SK-N-SH treated with all-trans-retinoic acid at 6 μM for 48 hours (cell line): Measurements from ENCODE around the gene OR56B1.

ENCODE experiments used
- ARNTL ChIP-seq: fragments of 450-650 bp; formaldehyde crosslinking; IDR thresholded peaks from 2 replicates; pipeline ENCODE4 v1.5.0; 2020; ENCODE audit warnings: low read depth, mild to moderate bottlenecking, moderate library complexity, borderline replicate concordance
- BACH2 ChIP-seq: fragments of 250-450 bp; sonication (Bioruptor Pico); IDR thresholded peaks from 2 replicates; pipeline ENCODE4 v1.9.0; 2021; ENCODE audit warnings: mild to moderate bottlenecking, borderline replicate concordance
- CREB5 ChIP-seq: fragments of 250-450 bp; sonication (Bioruptor Pico); IDR thresholded peaks from 2 replicates; pipeline ENCODE4 v1.5.1; 2020; ENCODE audit warnings: low read depth, mild to moderate bottlenecking, moderate library complexity
- CSDC2 ChIP-seq: fragments of 250-450 bp; sonication (Bioruptor Pico); IDR thresholded peaks from 2 replicates; pipeline ENCODE4 v1.5.0; 2020; ENCODE audit warnings: mild to moderate bottlenecking, moderate library complexity
- CSRNP3 ChIP-seq: fragments of 250-450 bp; sonication (Bioruptor Pico); IDR thresholded peaks from 2 replicates; pipeline ENCODE4 v1.5.1; 2021; ENCODE audit warnings: mild to moderate bottlenecking, moderate library complexity
- GLIS3 ChIP-seq: fragments of 250-450 bp; sonication (Bioruptor Pico); IDR thresholded peaks from 2 replicates; pipeline ENCODE4 v1.5.0; 2020; ENCODE audit warnings: mild to moderate bottlenecking, moderate library complexity
- OSR1 ChIP-seq: fragments of 250-450 bp; sonication (Bioruptor Pico); IDR thresholded peaks from 2 replicates; pipeline ENCODE4 v1.8.0; 2022; ENCODE audit warnings: moderate library complexity, mild to moderate bottlenecking, inconsistent platforms
- PATZ1 ChIP-seq: fragments of 250-450 bp; sonication (Bioruptor Pico); IDR thresholded peaks from 2 replicates; pipeline ENCODE4 v1.8.0; 2020; ENCODE audit warnings: mild to moderate bottlenecking, moderate library complexity, borderline replicate concordance
- POU6F1 ChIP-seq: fragments of 250-450 bp; sonication (Bioruptor Pico); IDR thresholded peaks from 2 replicates; pipeline ENCODE4 v1.8.0; 2021; ENCODE audit warnings: low read depth, mild to moderate bottlenecking, moderate library complexity, borderline replicate concordance
- RARB ChIP-seq: fragments of 250-450 bp; sonication (Bioruptor Pico); IDR thresholded peaks from 2 replicates; pipeline ENCODE4 v1.8.0; 2021; ENCODE audit warnings: mild to moderate bottlenecking, moderate library complexity
- ZC3H10 ChIP-seq: fragments of 250-450 bp; sonication (Bioruptor Pico); IDR thresholded peaks from 2 replicates; pipeline ENCODE4 v1.5.1; 2021; ENCODE audit warnings: mild to moderate bottlenecking, moderate library complexity
- ZFP3 ChIP-seq: fragments of 250-450 bp; sonication (Bioruptor Pico); IDR thresholded peaks from 2 replicates; pipeline ENCODE4 v1.5.0; 2020; ENCODE audit warnings: mild to moderate bottlenecking, moderate library complexity
- ZFP30 ChIP-seq: fragments of 450-650 bp; formaldehyde crosslinking; IDR thresholded peaks from 2 replicates; pipeline ENCODE4 v1.5.0; 2022; ENCODE audit warnings: mild to moderate bottlenecking, moderate library complexity
- ZNF70 ChIP-seq: fragments of 450-650 bp; formaldehyde crosslinking; IDR thresholded peaks from 2 replicates; pipeline ENCODE4 v1.5.0; 2020; ENCODE audit warnings: mild to moderate bottlenecking, moderate library complexity

- TF ChIP-seq CSRNP3 = no peak
- no peak for TF ChIP-seq PATZ1 (CRISPR knock-in tag)
- no peak for TF ChIP-seq OSR1 (CRISPR knock-in tag)
- TF ChIP-seq CSDC2 = no peak
- no peak for TF ChIP-seq RARB (CRISPR knock-in tag)
- no peak for TF ChIP-seq ZFP30 (CRISPR knock-in tag)
- TF ChIP-seq CREB5 (CRISPR knock-in tag) = no peak
- TF ChIP-seq ZNF70 (CRISPR knock-in tag) = no peak
- TF ChIP-seq BACH2 (CRISPR knock-in tag) = no peak
- TF ChIP-seq ARNTL (CRISPR knock-in tag) = no peak
- TF ChIP-seq ZC3H10 (CRISPR knock-in tag) = no peak
- TF ChIP-seq GLIS3 (CRISPR knock-in tag) = no peak
- no peak for TF ChIP-seq ZFP3 (CRISPR knock-in tag)
- TF ChIP-seq POU6F1 = no peak
These were observed at the start of gene OR56B1 for GRCh38 chr11:5736396-5736795.
